HepG2 (cell line): ENCODE results near the gene YEATS4.

ENCODE experiments used
- RNF2 ChIP-seq: fragments of 450-650 bp; conservative IDR thresholded peaks from 2 replicates; pipeline ENCODE4 v1.6.1; 2016; ENCODE audit warnings: low read depth
- TF ChIP-seq, protein P1 (sequence below), 2 experiments: sonication (generic) in 1 of 2; formaldehyde crosslinking in 1 of 2; IDR thresholded peaks; 2 replicates each; pipeline versions ENCODE4 v1.4.0 to v1.6.1; 2018 to 2020; ENCODE audit warnings: missing genetic modification reagents in 2 of 2, borderline replicate concordance in 1 of 2, low read depth in 1 of 2, mild to moderate bottlenecking in 1 of 2, missing biosample characterization in 1 of 2

DNA sequence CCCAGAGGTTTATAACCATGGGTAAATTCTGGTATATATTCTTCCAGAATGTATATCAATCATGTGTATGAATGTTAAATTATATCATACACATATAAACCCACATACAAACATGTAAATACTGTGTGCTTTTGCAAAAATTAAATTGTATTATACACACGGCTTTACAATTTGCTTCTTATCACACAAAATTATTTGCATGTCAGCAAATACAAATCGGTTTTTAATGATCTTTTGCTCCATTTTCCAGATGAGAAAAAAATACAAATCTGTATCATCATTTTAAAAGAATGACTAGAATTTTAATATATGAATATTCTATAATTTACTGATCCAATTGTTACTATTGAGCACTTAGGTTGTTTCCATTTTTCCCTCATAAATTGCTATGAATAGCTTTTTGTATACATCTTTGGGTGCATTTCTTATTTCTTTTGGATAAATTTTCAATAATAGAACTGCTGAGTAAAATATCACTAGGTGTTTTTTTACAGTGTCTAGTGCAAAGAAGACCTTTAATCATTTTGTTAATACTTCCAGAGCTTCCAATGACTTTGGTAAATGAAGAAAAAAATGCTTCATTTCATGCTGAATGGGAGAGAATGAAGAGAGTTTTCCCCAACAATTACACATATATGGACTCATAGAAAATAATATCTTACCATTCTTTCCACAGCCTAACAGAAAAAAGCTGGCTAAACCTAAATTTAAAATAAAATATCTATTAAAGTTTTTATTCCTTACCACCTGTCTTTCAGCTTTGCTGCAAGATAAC is 7.9 kb upstream of the YEATS4 start:
- TF ChIP-seq RNF2: no peak
- TF ChIP-seq, protein P1, sequence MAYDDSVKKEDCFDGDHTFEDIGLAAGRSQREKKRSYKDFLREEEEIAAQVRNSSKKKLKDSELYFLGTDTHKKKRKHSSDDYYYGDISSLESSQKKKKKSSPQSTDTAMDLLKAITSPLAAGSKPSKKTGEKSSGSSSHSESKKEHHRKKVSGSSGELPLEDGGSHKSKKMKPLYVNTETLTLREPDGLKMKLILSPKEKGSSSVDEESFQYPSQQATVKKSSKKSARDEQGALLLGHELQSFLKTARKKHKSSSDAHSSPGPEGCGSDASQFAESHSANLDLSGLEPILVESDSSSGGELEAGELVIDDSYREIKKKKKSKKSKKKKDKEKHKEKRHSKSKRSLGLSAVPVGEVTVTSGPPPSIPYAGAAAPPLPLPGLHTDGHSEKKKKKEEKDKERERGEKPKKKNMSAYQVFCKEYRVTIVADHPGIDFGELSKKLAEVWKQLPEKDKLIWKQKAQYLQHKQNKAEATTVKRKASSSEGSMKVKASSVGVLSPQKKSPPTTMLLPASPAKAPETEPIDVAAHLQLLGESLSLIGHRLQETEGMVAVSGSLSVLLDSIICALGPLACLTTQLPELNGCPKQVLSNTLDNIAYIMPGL (CRISPR knock-in tag; IDR thresholded peaks at IDR 0.05; ENCODE audit: borderline replicate concordance in 1 of 2, low read depth in 1 of 2): no peak
